ENCODE data around the gene GDF11.

GDF11 gene

GRCh38 chr12:55744340-55745030 lies 1.6 kb downstream of the GDF11 start:
- Histone ChIP-seq H3K27ac (ENCODE audit: extremely low read depth, low read depth, low read length) (peak overlapping the region; percentile 24; the same call in 1 of the 2 replicates), H3K4me3 (ENCODE audit: low read depth, low read length) (peak overlapping the region; percentile 65), H3K36me3 (ENCODE audit: control insufficient read depth in 2 of 2, insufficient read depth in 1 of 2, low read length in 2 of 2) (peaks cover 3 to 29% of the 10 kb centered on the region in 2 experiments; a peak in 1 of 3 replicates), H3K4me1 (ENCODE audit: control insufficient read depth, insufficient read depth, low read length) (peaks cover 12% of the 10 kb centered on the region; the same call in 1 of the 2 replicates), H3K9me3 (ENCODE audit: control insufficient read depth, insufficient read depth, low read depth, low read length) (no peaks in the 10 kb centered on the region)
- ChIA-PET CTCF (interaction anchor here (0.6 to 1.4 kb wide), 5 partner anchors 15 to 295 kb away, joined by 3 to 4 read pairs (median 4); a partner anchor contains a TSS), POLR2A (interaction anchor here (0.5 to 2.1 kb wide), 11 partner anchors 8 to 334 kb away, joined by 3 to 12 read pairs (median 5); partner anchors contain the start of genes CD63, ORMDL2, RAB5B and SARNP)
- peak; percentile 64; the same call in 1 of the 2 replicates for TF ChIP-seq WT1 (tag by site-specific recombination; IDR thresholded peaks at IDR 0.05)
- TF ChIP-seq ZNF580 (tag by site-specific recombination; IDR thresholded peaks at IDR 0.05): no peak
- no peak for TF ChIP-seq ZNF747 (tag by site-specific recombination; IDR thresholded peaks at IDR 0.05)
- TF ChIP-seq ZNF76 (tag by site-specific recombination; IDR thresholded peaks at IDR 0.05; ENCODE audit: borderline replicate concordance, low read depth): peak; percentile 58; the same call in 1 of the 2 replicates
- TF ChIP-seq SP7 (tag by site-specific recombination; IDR thresholded peaks at IDR 0.05): 0 out of 2 replicates have a peak, but pooled peaks have one; percentile 19
- TF ChIP-seq ZFHX2 (tag by site-specific recombination; conservative IDR thresholded peaks at IDR 0.05): peak; percentile 76
- TF ChIP-seq KLF10 (tag by site-specific recombination; IDR thresholded peaks at IDR 0.05): no peak
- no peak for TF ChIP-seq ZNF561 (tag by site-specific recombination; IDR thresholded peaks at IDR 0.05; ENCODE audit: borderline replicate concordance)
- TF ChIP-seq ZBTB20 (tag by site-specific recombination; IDR thresholded peaks at IDR 0.05): 0 out of 2 replicates have a peak, but pooled peaks have one; percentile 0
- TF ChIP-seq ZNF202 (tag by site-specific recombination; IDR thresholded peaks at IDR 0.05; ENCODE audit: borderline replicate concordance): no peak
- no peak for TF ChIP-seq ZNF530 (tag by site-specific recombination; IDR thresholded peaks at IDR 0.05; ENCODE audit: low read depth)
- no peak for TF ChIP-seq ZNF585B (tag by site-specific recombination; IDR thresholded peaks at IDR 0.05)
- peak; percentile 95 for TF ChIP-seq GLIS1 (tag by site-specific recombination; IDR thresholded peaks at IDR 0.05)
- TF ChIP-seq ZBTB21 (tag by site-specific recombination; IDR thresholded peaks at IDR 0.05): no peak
- no peak for TF ChIP-seq ZSCAN16 (tag by site-specific recombination; IDR thresholded peaks at IDR 0.05)
- no peak for TF ChIP-seq ZNF544 (tag by site-specific recombination; IDR thresholded peaks at IDR 0.05)
- TF ChIP-seq ZNF626 (tag by site-specific recombination; IDR thresholded peaks at IDR 0.05): no peak
- no peak for TF ChIP-seq FEZF1 (tag by site-specific recombination; IDR thresholded peaks at IDR 0.05)
- no peak for TF ChIP-seq ZNF660 (tag by site-specific recombination; IDR thresholded peaks at IDR 0.05)
- TF ChIP-seq ZNF112 (tag by site-specific recombination; IDR thresholded peaks at IDR 0.05): no peak
- no peak for TF ChIP-seq ZFP41 (tag by site-specific recombination; IDR thresholded peaks at IDR 0.05; ENCODE audit: borderline replicate concordance)
- TF ChIP-seq ZXDB (tag by site-specific recombination; IDR thresholded peaks at IDR 0.05): 0 out of 2 replicates have a peak, but pooled peaks have one; percentile 32
- peak; percentile 94 for TF ChIP-seq ZNF341 (tag by site-specific recombination; IDR thresholded peaks at IDR 0.05; ENCODE audit: low read depth)
- TF ChIP-seq ZNF548 (tag by site-specific recombination; IDR thresholded peaks at IDR 0.05): no peak
- peak; percentile 86 for TF ChIP-seq ZIC2 (tag by site-specific recombination; IDR thresholded peaks at IDR 0.05)
- no peak for TF ChIP-seq ZNF596 (tag by site-specific recombination; IDR thresholded peaks at IDR 0.05)
- no peak for TF ChIP-seq ZBTB8A (tag by site-specific recombination; IDR thresholded peaks at IDR 0.05)
- no peak for TF ChIP-seq REST (tag by site-specific recombination; IDR thresholded peaks at IDR 0.05)
- TF ChIP-seq EGR2 (tag by site-specific recombination; IDR thresholded peaks at IDR 0.05; ENCODE audit: low read depth): peak; percentile 64; the same call in 1 of the 2 replicates
- TF ChIP-seq GLIS2 (tag by site-specific recombination; IDR thresholded peaks at IDR 0.05): peak; percentile 59
- no peak for TF ChIP-seq SP2 (tag by site-specific recombination; IDR thresholded peaks at IDR 0.05)
- TF ChIP-seq ZNF707 (tag by site-specific recombination; IDR thresholded peaks at IDR 0.05): no peak
- no peak for TF ChIP-seq ZNF311 (tag by site-specific recombination; IDR thresholded peaks at IDR 0.05; ENCODE audit: borderline replicate concordance)
- TF ChIP-seq ZBTB48 (tag by site-specific recombination; IDR thresholded peaks at IDR 0.05): peak; percentile 27; the same call in 1 of the 2 replicates
- TF ChIP-seq PRDM6 (tag by site-specific recombination; IDR thresholded peaks at IDR 0.05): no peak
